Cerebellar nuclear complex (tissue), 1 donor: ENCODE measurements around the gene MIGA1.
"Not testable (repeated sequence)": the region's sequence is repeated elsewhere in the genome, so short reads cannot be mapped to it uniquely, and the experiment has no call there.

Experiments
- DNase-seq, 2 experiments: peaks; one replicate each; lab custom pipeline; 2025; lab: John Stamatoyannopoulos, UW

Gene MIGA1

GRCh38 chr1:77797991-77798390, 18.5 kb downstream of the MIGA1 start:
- no peak for DNase-seq

DNA sequence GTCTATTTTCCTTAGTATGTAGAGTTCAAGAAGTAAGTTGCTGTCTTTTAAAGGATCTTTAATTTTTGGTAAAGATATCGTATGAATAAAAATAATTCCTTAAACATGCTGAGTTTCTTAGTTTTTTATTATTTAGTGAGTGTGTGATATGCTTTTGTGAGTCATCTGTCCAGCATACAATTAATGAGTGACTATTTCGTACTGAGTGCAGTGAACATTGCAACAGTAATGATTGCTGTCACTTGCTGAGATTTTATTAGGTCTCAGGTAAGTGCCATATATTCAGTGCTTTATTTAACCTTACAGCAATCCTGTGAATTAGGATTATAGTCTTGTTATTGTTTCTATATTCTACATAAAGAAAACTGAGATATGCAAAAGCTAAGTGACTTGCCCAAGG, 22.6 kb downstream of the MIGA1 start:
- DNase-seq = no peak

- DNase-seq = no peak
Measured at GRCh38 chr1:77803371-77803770, 23.9 kb downstream of the MIGA1 start.

DNA sequence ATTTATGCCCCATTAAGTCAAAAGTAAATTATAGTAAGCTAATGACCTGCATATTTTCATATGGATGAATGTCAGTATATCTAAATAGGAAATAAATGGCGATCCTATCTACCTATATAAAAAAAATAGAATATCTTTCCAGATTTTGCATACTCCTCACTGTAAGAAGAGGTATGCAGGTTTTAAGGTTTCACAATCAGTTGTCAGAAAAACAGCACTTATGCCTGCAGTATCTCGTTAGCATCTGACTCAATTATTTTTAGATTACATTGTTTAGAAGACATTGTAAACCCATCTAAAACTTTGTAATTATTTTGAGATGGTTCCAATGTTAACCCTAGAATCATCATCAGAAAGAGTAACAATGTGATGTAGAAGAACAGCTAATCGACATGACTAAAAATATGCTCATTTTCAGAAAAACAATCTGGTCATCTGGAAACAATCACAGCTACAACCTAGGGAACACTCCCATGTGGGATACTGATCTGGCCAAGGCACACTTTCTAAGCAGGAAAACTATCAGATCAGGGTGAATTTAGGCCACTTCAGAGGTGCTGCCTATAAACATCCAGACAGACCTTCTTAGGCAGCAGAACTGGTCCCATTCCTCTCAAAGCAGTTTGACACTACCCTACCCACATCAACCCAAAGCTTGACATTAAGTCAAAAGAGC, 30.5 kb downstream of the MIGA1 start:
- not testable (repeated sequence) for DNase-seq

- DNase-seq = not testable (repeated sequence)
Measured at GRCh38 chr1:77811589-77811988, 32.1 kb downstream of the MIGA1 start.

GRCh38 chr1:77817368-77818209, 38.1 kb downstream of the MIGA1 start:
- no peak for DNase-seq

DNA sequence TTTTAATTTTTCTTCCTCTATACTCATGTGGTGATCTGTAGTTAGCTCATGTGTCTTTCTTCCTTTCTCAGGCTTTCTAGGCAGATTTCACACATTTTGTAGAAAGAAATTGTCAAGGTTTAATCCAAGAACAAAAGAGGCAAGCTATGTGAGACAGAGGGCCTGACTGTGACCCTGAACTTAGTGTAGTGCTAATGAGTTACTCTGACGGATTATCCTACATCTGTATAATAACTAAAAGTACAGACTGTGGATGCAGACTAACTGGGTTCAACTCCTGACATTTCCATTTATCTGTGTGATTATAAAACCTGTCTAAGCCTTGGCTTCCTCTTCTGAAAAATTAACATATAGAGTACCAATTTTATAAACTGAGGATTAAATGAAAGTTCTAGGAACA, 40.7 kb downstream of the MIGA1 start:
- DNase-seq = no peak

DNA sequence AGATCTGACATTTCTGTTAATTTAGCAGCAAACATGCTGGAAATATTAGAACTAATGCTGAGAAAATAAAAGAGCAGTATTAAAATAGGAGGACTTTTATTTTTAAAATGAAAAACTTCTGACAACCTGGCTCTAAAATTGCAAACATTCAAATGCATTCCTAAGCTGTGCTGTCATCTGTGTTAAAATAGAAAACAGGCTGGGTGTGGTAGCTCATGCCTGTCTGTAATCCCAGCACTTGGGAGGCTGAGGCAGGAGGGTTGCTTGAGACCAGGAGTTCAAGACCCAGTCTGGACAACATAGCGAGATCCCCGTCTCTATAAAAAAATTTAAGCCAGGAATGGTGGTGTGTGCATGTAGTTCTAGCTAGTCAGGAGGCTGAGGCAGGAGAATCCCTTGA, 44.6 kb downstream of the MIGA1 start:
- DNase-seq = no peak

DNA sequence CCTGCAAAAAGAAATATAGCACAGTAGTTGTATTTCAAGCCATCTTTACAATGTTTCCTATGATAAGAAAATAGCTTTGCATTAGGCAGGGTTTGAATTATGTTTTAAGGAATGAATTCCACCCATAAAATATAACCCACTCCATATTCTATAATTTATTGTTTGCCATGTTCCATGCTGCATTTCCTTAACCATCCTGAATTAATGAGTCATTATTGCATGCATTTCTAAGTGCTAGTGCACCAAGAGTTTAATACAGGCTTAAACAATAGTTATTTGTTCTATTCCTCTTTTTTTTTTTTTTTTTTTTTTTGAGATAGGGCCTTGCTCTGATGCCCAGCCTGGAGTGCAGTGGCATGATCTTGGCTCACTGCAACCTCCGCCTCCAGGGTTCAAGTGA, 45.2 kb downstream of the MIGA1 start:
- DNase-seq = no peak

GRCh38 chr1:77825131-77825709, 45.8 kb downstream of the MIGA1 start:
- DNase-seq = no peak

- not testable (repeated sequence) for DNase-seq
Measured at GRCh38 chr1:77826851-77827250, 47.4 kb downstream of the MIGA1 start.

DNA sequence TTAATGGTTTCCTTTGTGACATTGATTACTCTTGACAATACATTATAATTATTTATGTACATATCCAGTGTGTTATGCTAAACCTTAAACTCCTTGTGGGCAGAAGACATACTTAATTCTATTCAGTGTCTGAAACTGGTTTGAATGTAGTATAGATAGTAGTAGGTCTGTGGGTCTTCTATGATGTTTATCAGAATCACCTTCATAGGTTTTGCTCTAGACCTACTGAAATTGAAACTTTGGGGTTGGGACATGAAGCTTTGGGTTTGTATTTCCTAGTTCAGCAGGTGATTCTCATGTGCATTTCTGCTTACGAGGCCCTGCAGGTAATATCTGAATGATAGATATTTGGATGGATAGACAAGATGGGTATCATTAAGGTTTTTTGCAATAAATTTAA, 48.6 kb downstream of the MIGA1 start:
- no peak for DNase-seq

- no peak for DNase-seq
Measured at GRCh38 chr1:77829851-77830250, 50.4 kb downstream of the MIGA1 start.

DNA sequence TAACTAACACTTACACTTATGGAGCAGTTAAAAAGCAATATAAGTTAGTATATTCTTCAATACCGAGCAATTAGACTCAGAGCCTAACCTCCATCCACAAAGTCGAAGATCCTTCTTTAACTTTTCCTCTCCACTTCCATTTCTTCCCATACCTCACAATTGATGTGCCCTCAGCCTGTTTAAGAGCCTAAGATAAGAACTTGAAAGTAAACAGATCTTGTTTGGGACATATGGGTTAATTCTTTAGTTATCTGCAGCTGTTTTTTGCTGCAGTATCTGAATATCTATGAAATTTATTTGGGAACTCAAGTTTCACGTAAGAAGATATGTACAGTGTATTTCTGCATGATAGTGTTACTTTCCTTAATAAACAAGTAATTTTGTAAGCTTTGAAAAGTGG, 51.5 kb downstream of the MIGA1 start:
- DNase-seq = no peak

DNA sequence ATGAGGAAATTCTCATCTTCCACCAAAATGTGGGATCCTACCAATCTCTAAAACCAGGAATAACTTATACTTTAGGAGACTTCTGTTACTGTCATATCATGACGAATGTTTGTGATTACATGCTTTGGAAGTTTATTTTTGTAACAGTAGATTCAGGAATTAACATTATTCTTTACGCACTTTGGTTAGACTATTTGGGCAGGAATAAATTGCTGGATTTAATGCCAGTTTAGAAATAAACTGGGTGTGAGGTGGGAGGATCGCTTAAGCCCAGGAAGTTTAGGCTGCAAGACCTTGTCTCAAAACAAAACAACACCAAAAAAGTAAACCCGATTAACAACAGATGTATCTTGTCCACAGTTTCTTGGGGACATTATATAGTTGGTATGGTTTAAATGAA, 52.1 kb downstream of the MIGA1 start:
- no peak for DNase-seq

- DNase-seq = no peak
Measured at GRCh38 chr1:77831976-77832711, 52.7 kb downstream of the MIGA1 start.

DNA sequence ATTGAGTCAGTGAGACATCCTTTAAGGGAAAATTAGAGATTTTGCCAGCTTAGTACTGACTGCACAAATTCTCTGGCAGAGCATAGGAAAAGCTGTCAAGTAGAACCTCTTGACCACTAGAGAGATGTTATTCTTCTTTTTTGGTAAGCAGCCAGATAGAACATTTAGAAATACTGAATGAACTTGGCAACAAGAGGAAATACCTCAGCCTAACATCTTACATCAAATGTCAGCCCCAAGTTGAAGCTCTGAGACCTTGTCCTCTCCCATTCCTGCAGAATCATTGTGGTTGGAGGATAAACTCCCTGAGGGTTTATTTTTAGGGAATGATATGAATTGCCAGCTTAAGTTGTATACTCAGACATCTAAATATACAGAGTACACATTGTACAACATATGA, 53.5 kb downstream of the MIGA1 start:
- DNase-seq = no peak

GRCh38 chr1:77833521-77834100, 54.2 kb downstream of the MIGA1 start:
- DNase-seq = no peak

DNA sequence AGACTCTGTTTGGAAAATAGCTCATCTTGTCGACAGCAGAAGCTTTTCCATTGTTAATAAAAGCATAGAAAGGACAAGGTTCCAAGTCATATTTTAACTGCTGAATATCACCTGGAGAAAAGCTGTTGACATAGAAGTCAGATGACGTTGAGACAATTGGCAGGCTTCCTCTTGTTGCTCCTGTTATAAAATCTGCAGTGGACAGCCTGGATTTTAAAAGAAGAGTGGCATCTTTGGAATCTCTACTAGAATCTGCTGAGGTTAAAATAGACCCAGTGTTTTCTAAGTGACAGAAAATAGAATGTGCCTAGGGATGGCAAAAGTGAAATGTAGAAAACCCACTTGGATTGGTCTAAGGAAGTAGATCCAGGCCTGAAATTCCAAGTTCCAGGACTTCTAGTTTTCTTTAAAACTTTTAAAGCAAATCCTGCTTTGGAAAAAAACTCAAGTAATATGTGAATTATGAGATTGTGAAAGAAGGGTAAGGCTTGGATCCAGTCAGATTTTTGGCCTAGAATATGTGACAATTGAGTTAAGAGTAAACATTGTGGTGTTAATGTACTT, 55.4 kb downstream of the MIGA1 start:
- DNase-seq = no peak

GRCh38 chr1:77841574-77841973, 62.1 kb downstream of the MIGA1 start:
- no peak for DNase-seq

- no peak for DNase-seq
Measured at GRCh38 chr1:77845951-77846350, 66.5 kb downstream of the MIGA1 start.

GRCh38 chr1:77846966-77847365, 67.5 kb downstream of the MIGA1 start:
- no peak for DNase-seq
